Measurements from ENCODE around the gene NPB.

Gene NPB

DNA sequence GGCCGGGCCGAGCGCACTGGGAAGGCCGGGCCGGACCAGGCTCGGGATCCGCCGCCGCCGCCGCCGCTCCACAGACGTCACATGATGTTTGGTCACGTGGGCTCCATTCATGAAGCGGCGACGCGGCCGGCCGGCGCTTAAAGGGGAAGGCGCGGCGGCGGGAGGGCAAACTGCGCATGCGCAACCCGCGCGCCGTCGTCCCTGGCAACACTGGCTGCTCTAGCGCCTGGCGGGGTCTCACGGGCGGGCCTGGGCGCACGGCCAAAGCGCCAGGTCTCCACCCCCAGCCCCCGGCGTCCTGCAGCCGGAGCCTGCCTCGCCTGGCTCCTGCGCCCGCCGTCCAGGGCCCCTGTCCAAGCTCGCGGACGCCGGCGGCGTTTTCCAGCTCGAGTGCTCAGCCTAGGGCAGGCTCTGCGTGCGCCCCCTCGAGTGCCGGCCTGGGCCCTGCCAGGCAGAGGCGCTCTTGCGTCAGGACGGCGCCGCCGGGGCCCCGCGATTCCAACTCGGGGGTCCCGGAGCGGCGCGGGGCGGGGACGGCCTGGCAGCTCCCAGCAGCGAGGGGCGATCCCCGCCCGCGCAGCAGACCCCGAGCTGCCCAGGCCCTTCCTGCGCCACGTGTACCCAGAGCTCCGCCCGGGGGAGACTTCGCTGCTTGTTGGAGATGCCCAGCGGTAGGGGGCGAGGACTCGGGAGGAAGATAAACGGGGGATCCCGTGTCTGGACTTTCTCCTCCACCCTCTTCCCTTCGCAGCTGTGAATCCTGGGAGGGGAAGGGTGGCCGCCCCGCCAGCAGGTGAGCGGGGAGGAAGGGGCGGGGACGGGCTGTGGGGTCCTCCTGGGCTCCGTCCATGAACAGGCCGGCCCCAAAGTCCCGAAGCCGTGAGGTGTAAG lies 25.9 kb downstream of the NPB start, which contains the start of gene MAFG:
MAFG (minus strand) TSS at position 83 of the 891 bp plus-strand sequence. CDS start 4,550 bp downstream, outside the sequence.
- peak; percentile 74 for DNase-seq

DNA sequence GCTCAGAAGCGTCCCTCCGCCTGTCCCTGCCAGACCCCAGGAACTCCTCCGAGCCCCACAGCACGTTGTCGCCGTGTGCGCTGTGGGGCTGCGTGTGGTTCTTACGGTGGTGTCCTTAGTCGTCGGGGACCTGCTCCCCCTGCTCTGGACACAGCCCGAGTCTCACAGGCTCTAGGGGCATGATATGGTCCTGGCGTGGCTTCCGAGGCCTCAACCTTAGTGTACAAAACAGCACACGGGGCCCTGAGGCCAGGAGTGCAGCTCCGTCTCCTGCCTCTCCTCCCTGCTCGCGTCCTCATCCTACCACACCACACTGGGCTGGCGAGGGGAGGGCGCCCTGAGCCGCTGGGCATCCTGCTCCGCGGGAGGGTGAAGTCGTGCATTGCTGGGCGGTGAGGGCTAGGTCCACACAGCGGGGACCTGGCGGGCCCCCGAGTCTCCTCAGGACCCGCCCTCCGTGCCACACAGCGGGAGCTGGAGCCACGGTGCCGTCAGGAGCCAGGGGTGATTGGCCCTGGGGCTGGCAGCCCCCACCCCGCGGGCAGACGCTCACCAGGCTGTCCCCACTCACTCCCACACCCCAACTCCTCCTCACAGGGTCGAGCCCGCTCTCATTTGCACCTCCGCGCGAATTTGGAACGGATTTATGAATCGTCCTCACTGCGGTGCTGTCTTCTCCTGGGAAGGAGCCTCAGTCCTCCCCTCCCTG lies 26.7 kb downstream of the NPB start:
- DNase-seq = no peak

- DNase-seq = no peak
Observed at GRCh38 chr17:81929253-81930141, 27.5 kb downstream of the NPB start.

DNA sequence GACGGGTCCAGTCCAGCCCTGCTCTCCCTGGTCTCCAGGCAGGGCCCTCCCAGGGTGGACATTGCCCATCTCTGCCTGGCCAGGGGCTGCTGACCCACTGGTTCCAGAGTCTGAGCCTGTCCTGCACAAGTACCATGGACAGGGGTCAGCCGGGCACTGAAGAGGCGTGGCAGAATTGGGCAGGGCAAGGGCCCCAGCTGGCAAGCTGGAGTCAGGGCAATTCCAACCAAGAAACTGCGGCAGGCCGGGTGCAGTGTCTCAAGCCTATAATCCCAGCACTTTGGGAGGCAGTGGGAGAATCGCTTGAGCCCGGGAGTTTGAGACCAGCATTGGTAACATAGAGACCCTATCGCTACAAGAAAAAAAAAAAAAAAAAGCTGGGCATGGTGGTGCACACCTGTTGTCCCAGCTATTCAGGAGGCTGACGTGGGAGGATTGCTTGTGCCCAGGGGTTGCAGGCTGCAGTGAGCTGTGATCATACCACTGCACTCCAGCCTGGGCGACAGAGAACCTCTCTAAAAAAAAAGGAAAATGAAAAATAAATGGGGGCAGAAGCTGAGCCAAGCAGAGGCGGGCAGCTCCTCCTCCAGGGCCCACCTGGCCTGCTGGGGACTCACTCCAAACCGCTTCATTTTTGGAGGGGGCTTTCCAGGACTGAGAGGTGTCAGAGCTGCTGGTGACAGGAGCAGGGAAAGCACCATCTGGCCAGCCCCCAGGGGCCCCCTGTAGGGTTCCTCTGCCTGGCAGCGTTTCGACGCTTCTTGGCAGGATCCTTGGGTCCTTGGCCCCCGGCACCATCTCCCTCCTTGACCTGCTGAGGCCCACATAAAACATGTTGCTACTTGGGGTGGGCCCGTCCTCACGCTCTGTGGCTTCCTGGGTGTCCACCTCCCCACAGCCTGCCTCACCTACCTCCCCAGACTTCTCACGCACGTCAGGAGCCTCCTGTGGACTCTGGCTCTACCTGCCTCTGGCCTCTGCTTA lies 28.4 kb downstream of the NPB start:
- DNase-seq = no peak

DNA sequence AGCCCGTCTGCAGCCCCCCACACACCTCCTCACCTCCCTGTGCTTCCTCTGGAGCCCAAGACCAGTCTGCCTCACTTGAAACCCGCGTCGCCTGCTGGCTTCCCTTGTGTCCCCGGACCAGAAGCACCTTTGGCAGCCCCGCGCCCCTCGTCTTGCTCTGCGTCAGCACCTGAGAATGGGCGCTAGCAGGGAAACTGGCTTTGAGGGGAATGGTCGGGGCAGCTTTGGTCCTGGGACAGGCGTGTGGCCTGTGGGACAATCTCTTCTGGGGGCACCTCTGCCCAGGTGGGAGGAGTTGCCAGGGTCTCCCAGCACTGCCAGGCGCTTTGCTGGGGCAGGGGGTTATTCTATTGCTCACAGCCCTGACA lies 29.1 kb downstream of the NPB start:
- no peak for DNase-seq

GRCh38 chr17:81931557-81932332 lies 29.7 kb downstream of the NPB start:
- DNase-seq = no peak

DNA sequence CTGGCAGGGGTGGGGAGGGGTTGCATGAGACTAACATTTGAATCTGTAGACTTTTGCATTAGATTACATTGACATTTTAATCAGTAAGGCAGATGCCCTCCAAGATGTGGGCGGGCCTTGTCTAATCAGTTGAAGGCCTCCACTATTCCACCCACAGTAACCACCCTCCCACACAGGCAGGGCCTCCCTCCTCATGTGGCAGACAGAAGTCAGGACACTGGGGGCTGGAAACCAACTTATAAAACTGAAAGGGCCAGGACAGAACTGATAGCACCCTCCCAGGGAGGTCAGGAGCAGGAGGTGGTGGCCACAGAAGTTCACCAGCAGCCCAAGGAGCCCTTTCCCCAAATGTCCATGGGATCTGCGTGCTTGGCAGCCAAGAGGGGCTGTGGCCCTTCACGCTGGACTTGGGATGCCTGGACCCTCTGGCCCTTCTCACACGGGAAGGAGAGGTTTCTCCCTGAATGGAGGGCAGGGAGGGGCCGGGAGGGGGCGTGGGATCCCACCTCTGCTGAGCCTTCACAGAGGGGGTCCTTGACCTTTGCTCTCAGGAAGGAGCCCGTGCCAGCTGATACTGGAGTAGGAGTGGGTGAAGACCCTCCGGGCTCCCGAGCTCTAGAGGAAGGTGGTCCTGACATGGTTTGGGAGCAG lies 30.4 kb downstream of the NPB start:
- DNase-seq = no peak

GRCh38 chr17:81933178-81933699 lies 31.2 kb downstream of the NPB start:
- no peak for DNase-seq

GRCh38 chr17:81934098-81934757 lies 32.2 kb downstream of the NPB start:
- no peak for DNase-seq

- DNase-seq = no peak
Observed at GRCh38 chr17:81934850-81935708, 33.0 kb downstream of the NPB start.

DNA sequence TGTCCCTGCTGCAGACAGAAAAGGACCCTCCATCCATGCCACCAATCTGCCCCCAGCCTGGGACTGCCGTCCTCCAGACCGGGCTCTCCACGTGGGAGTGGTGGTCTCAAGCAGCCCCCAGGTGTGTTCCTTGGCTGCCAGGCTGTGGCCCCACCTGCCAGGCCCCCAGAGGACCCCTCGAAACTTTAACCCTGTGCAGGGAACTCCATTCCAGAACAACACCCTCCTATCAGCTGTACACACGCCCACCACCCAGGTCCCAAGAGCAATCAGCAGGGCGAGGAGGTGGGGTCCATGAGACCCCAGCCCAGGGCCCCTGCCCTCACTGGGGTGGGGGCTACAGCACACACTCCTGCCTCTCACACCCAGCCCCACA lies 33.7 kb downstream of the NPB start:
- no peak for DNase-seq

GRCh38 chr17:81939218-81939617 lies 37.2 kb downstream of the NPB start:
- DNase-seq = no peak

DNA sequence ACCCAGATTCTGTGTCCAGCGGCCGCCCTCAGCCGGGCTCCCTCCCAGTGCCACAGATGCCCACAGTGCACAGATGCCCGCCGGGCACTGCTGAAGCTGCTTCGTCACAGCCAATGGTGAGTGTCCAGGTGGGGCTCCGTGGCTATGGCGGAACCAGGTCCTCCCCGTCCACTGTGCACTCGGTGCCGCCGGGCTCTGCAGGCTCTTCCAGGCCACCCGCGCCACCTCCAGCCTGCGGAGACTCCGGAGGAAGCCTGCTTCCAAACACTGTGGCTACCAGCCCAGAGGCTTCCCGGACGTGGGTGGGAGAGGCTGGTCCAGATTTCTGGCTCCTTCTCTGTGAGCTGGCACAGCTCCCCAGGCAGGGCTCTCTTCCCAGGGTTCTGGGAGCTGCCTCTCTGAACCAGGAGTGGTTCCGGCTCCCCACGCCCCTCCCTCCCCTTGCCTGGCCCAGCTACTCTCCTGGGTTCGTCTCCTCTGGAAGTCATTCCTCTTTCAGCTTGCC lies 37.9 kb downstream of the NPB start:
- DNase-seq = no peak

- no peak for DNase-seq
Observed at GRCh38 chr17:81940538-81941483, 38.8 kb downstream of the NPB start.

DNA sequence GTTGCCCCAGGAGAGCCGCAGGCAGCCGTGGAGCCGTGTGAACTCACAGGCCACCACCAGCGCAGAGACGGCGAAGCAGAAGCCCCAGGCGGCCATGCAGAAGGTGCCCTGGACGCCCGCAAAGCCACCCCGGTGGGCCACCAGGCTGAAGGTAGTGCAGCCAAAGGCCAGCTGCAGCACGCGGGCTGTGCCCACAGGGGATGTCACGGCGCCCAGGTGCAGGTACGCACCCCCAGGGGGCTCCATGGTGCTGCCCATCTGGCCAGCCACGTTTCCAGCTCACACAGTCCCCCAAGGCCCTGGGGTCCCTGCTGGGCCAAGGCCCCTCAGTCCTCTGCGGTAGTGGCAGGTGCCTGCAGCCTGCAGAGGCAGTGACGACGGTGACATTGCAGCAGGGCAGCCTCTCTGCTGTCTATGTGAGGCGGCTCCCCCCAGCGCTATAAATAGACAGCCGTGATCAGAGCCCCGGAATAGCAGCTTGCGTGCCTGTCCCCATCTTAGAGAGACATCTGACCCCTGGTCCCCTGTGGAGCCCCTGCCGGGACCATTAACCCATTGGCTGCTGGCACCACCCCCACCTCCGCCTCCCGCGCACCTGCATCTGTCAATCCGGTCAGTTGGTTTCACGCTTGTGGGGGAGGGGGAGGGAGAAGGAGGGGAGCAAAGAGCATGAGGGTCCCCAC lies 39.6 kb downstream of the NPB start:
- DNase-seq = no peak

- no peak for DNase-seq
Observed at GRCh38 chr17:81942167-81942553, 40.1 kb downstream of the NPB start.

GRCh38 chr17:81944858-81945257 lies 42.8 kb downstream of the NPB start:
- DNase-seq = no peak
